Fibroblast of the conjunctiva (primary cell): Measurements from ENCODE around the gene FCSK.
"Not testable (repeated sequence)": the region's sequence is repeated elsewhere in the genome, so short reads cannot be mapped to it uniquely, and the experiment has no call there.

ENCODE experiments used
- DNase-seq: peaks from one replicate; pipeline ENCODE4 v3.0.0-alpha.2; 2010; ENCODE audit warnings: low read depth

FCSK gene

DNA sequence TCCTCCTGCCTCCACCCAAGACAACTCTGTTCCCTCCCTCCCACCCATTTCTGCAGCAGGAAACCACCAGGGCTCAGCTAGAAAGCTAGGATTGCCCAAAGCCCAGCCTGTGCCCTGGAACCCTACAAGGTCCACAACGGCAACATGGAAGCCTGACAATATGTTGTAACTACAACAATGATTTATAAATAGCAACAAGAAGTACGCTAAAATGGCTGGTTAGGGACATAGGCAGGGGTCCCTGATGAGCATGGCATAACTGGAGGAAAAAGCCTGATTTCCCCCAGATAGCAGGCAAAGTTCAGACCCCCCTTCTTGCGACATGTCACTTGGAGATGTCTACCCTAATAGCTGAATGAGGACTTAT lies 22.1 kb upstream of the FCSK start:
- DNase-seq: no peak

DNA sequence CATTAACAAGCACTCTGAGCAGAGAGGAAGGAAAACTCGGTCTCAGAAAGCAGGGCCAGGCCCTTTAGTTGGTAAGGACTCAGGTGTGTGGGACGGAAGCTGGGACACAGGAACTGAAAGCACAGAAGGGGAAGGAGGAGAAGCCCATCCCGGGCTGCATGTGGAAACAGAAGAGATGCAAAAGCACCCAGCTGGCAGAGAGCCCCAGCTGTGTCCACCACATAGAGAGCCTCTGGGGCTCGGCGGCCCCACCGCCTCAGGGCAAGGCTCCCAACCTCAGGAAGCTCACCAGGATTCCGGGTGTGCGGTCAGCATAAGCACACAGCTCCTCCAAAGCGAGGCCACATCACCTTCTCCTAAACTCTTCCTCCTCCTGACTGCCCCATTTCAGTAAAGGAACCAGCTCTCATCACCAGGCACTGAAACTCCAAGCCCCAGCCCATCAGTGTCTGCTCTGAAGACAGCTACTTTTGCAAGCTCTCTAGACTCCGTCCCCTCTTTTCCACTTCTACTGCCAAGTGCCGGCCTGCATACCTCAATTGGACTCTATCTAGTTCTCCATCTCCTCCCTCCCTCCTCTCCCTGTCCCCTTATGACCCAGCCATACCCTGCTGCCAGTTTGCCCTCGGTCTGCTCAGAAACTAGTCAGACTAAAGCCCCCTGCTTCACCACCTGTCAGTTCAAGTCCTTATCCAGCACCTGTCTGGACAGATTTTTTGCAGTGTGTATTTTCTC lies 21.5 kb upstream of the FCSK start:
- DNase-seq: no peak

DNA sequence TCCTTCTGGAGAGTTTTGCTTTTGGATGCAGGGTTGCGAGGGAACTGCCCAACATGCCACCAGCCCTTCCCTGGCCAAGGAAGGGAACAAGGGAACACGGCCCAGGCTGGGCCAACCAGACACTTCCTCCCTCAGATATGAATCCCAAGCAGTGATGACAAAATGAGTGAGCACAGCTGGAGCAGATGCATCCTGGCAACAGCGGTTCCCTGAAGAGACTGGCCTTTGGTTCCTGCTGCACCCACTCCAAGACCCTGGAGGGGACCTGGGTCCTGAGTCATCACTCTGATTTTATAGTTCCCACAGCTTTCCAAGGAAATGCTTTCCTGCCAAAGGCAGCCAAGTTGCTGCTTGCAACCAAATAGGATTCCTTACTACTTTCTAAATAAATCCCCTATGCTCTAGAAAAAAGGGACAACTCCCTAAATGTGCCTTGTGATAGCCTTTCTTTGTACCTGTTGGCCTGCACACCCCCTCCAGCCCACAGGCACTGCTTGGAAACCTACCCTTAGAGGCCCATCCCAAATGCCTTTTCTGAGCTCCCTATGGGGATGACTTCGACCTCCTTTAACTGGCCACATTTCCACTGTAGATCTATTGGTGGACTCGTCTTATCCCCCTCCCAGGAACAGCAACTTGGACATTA lies 20.8 kb upstream of the FCSK start:
- DNase-seq: no peak

DNA sequence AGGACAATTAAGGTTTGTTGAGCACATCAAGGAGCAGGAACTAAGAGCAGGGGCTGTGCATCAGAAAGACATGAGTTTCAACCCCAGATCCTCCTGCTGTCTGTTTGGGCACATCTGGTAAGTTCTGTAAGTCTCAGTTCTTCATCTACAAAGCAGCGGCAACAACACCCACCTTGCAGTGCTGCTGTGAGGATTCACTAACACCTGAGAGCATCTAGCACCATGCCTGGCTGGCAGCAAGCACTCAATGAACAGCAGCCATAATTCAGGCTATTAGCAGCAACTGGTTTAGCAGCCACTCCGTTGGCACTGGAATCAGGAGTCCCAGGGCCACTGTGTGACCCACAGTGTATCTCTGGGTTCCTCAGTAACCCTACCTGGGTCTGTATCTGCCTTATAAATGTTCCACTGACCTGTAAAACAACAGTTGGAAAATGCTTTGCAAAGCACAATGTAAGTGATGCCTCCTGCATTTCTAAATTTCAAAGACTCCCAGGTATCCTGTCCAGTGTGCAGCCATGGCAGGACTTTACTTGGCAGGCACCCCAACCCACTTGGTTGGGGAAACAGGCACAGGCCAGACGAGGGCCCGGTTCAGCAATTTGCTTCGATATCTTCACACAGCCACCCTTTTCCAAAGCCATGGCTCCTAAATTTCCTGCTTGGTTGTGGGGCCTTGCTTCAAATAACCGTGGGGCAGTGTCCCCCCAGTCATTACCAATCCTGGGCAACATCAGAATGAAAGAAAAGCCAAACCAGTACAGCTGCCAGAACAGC lies 19.7 kb upstream of the FCSK start:
- no peak for DNase-seq

DNA sequence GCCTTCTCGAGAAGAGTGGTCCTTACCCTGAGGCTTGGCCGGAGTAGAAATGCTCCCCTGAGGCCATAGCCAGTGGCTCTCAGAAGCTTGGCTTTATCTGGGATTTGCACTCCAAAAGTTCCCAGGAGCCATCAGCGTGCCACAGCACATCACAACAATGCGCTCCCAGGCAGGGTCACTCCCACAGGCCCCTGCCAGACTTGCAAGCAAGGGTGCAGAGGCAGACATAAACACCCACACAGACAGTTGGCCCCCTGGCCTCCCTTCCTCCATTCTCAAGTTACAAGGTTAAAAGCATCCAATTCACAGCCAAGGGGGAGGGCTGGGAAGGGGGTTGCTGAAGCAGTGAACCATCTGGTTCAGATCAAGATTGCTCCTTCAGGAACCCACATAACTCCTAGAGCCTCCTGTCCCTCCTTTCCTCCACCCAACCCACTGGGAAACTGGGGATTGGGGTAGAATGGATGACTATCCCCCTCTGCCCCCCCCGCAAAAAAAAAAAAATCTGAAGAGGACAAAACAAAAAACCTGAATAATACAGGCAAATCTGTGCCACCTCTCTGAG lies 17.3 kb upstream of the FCSK start:
- DNase-seq: peak; percentile 80

DNA sequence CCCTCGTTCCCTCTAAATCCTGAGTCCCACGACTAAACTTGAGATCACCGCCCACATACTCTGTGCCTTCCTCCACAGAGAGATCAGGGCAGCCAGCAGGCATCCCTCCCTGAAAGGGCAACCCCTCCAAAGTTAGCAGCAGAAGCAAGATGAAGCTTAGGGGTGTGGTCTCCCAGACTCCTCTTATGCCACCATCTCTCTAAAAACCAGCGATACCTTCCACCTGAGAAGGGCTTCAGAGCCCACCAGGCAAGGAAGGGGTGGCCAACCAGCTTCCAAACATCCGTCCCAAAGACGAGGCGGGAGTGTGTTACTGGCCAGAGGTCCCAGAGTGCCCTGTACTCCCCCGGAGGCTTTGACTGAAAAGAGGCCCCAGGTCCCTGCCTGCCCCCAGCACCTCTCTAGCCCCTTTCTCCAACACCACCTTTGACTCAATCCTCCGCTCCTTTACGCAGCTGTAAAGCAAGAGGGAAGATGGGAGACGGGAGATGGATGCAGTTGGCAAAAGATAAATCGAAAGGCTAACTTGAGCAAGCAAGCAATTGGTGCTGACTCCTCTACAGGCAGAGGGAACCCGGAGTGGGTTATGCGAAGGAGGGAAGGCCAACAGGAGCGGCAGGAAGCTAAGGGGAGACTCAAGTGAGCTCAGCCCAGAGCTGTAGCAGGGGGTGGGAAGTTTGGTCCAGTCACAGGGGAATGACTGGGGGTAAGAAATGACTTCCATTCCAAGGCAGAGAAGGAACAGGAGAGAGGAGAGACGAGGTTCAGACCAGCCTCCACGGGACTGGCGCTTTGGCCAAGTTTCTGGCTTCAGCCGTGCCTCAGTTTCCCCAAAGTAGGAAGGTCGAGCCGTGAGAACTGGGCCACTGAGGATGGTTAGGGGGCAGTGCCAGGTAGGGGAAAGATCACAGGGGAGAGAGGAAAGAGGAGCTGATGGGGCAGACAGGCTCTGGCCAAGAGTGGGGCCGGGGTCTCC lies 16.5 kb upstream of the FCSK start:
- no peak for DNase-seq

DNA sequence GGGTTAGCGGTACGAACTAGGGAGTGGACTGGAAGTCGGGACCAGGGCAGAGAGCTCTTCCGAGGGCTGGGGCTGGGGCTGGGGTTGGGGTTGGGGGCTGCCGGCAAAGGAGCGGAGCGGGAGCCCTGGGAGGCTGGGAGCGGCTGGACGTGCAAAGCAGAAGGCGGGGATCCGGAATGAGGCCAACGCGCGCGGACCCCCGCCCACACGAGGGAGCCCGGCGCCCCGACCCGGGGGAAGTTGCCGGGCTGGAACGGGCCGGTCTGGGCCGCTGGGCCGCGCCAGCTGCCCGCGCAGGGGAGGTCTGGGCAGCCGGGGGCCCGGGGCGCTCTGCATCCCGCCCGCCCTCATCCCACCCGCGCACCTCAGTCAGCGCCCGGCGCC lies 15.8 kb upstream of the FCSK start:
- no peak for DNase-seq

DNA sequence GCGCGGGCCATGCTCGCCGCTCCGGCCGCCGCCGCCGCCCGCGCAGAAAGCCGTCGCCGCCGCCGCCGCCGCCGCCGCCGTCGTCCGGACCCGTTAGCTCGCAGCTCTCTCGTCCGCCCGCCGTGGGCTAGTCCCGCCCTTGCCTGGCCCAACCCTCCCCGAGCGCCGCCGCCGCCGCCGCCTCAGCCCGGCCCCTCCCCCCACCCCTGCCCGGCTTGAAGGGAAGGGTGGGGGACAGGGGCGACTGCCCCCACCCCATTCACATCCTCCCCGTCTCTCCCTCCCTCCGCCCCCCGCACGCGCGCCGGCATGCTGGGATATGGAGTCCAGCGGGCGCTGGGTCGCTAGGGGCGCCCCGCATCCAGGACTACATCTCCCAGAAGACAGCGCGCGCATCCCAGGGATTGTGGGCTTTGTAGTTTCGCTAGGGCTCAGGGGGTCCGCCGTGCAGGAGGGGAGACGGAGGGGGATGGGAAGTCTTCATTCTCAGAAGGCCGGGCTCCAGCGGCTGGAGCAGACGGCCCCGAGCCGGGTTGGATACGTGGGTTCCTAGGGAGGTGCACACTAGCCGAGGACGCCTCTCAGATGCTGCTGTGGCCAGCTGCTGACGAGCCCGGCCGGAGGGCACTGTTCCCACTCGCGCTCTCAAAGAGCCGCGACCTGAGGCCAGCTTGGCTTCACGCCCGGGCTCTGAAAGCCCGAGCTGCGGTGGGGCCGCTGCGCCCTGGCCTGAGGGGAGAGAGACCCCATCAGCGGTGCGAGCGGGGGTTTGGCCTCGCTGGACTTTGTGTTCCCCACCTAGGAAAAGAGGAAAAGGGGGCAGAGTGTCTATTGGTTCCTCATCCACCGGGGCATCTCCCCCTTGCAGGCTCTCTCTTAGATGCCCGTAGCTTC lies 15.2 kb upstream of the FCSK start, which contains the start of gene ST3GAL2:
ST3GAL2 (minus strand) TSS at position 132 of the 894 bp plus-strand sequence. CDS start 40,570 bp downstream, outside the sequence.
- peak; percentile 90 for DNase-seq

DNA sequence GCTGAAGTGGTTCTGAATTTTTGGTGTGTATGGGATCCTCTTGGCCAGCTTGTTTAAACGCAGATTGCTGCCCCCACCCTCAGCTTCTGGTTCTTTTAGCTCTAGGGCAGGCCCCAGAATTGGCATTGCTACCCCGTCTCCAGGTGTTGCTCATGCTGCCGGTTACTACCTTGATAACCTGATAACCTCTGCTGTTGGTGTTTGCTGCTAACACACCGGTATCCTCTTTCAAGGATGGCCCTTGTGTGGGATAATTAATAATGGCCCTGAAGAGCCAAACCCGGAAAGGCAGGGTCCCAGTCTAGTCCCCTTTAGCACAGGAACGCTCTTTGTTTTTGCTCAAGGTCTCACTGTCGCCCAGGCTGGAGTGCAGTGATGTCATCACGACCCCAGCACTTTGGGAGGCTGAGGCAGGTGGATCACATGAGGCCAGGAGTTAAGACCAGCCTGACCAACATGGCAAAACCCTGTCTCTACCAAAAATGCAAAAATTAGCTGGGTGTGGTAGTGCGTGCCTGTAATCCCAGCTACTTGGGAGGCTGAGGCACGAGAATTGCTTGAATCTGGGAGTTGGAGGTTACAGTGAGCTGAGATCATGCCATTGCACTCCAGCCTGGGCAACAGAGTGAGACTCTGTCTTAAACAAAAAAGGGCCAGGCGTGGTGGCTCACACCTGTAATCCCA lies 14.2 kb upstream of the FCSK start:
- DNase-seq: no peak

DNA sequence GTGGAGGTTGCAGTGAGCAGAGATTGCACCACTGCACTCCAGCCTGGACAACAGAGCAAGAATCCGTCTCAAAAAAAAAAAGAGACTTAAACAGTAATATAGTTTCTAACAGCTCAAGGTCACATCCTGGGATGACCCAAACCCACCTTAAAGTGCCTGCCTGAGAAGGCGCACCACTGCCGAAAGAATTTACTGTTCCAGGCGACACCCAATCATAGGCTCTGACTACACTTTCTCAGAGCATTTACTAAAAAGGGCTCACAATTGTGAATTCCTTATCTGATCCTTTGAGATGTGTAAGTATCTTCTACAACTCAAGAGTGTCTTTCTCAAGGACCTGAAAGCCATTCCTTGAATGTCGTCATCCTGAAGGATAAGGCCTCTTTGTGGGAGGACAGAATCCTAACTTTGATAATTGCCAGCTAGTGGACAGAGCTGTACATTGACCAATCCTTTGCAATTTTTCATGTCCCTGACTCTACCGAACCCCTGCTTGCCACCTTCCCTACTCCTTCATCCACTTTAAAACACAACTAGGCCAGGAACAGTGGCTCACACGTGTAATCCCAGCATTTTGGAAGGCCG lies 12.9 kb upstream of the FCSK start:
- DNase-seq: no peak

DNA sequence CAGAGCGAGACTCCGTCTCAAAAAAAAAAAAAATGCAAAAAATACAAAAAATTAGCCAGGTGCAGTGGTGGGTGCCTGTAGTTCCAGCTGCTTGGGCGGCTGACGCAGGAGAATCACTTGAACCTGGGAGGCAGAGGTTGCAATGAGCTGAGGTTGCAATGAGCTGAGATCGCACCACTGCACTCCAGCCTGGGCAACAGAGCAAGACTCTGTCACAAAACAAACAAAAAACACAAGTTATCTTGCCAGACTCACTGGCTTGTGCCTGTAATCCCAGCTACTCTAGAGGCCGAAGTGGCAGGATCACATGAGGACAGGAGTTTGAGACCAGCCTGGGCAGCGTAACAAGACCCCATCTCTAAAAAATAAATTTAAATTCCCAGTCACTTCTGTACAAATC lies 12.1 kb upstream of the FCSK start:
- DNase-seq: no peak

DNA sequence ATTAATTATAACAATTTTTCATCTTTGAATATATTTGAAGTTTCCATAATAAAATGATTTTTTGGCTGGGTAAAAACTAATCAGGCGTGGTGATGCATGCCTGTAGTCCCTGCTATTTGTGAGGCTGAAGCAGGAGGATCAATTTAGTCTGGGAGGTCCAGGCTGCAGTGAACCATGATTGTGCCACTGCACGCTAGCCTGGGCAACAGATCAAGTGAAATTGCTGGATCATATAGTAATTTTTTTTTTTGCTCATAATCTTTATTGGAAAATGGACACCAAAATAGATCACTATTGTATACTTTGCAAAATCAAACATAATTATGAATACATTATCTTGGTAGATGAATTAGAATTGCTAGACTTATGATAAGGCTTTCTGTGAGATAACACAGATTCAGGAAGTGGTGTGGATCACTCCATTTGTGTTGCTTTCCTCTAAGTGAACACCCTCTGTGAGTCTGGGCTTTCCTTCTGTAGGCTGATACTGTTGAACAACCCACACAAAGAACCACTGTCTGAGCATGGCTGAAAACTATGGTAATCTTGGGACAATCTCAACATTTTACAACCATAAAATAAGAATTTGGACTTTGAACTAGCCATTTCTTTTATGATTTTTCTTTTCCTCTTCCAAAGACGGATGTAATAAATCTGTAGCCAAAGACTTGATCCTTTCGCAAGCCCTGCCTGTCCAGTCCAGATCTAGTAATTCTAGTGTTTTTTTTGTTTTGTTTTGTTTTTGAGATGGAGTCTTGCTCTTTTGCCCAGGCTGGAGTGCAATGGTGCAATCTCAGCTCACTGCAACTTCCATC lies 9.9 kb upstream of the FCSK start:
- no peak for DNase-seq

DNA sequence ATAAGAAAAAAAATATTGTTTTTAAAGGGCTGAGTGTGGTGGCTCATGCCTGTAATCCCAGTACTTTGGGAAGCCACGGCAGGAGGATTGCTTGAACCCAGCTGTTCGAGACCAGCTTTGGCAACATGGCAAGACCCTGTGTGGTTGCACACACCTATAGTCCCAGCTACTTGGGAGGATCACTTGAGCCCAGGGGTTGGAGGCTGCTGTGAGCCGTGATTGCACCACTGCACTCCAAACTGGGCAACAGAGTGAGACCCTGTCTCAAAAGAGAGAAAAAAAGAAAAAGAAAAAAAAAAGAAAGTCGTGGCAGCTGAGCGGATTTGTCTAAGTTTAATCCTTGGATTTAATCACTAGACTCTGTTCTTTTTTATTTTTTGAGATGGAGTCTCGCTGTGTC lies 6.3 kb upstream of the FCSK start:
- no peak for DNase-seq

DNA sequence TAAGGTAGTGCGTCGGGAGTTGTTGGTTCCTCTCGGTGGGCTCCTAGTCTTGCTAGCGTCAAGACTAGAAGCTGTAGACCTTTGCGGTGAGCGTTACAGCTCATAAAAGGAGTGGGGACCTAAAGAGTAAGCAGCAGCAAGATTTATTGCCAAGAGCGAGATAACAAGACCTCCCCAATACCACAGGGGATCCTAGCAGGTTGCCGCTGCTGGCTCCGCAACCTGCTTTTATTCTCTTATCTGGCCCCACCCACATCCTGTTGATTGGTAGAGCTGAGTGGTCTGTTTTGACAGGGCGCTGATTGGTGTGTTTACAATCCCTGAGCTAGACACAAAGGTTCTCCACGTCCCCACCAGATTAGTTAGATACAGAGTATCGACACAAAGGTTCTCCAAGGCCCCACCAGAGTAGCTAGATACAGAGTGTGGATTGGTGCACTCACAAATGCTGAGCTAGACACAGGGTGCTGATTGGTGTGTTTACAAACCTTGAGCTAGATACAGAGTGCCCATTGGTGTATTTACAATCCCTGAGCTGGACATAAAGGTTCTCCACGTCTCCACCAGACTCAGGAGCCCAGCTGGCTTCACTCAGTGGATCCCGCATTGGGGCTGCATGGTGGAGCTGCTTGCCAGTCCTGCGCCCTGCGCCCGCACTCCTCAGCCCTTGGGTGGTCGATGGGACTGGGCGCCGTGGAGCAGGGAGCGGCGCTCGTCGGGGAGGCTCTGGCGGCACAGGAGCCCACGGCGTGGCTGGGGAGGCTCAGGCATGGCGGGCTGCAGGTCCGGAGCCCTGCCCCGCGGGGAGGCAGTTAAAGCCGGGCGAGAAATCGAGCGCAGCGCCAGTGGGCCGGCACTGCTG lies 4.0 kb upstream of the FCSK start:
- DNase-seq: not testable (repeated sequence)

DNA sequence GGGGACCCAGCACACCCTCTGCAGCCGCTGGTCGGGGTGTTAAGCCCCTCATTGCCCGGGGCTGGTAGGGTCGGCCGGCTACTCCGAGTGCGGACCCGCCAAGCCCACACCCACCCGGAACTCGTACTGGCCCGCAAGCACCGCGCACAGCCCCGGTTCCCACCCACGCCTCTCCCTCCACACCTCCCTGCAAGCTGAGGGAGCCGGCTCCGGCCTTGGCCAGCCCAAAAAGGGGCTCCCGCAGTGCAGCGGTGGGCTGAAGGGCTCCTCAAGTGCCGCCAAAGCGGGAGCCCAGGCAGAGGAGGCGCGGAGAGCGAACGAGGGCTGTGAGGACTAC lies 3.4 kb upstream of the FCSK start:
- DNase-seq: not testable (repeated sequence)

DNA sequence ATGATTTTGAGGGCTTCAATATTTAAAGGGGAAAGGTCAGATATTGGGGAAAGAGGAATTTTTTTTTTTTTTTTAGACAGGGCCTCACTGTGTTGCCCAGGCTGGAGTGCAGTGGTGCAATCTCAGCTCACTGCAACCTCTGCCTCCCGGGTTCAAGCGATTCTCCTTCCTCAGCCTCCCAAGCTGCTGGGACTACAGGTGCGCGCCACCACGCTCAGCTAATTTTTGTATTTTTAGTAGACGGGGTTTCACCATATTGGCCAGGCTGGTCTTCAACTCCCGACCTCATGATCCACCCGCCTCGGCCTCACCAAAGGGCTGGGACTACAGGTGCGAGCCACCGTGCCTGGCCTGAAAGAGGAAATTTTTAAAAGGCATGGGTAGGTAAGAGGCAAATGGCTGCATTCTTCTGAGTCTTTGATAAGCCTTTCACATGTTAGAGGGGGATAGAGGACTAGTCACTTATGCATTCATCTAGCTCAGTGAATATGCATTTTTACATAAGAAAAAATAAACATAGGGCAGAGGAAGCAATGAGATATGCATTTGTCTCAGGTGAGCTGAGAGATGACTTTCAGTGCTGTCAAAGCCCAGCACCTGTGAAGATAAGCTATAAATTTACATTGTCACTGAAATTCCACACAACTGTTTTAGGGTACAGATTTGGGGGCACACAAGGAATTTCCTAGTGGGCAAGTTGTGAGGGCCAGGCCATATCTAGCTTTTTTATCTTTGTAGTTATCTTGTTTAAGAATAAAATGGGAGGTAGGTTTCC lies 1.1 kb upstream of the FCSK start:
- no peak for DNase-seq

DNA sequence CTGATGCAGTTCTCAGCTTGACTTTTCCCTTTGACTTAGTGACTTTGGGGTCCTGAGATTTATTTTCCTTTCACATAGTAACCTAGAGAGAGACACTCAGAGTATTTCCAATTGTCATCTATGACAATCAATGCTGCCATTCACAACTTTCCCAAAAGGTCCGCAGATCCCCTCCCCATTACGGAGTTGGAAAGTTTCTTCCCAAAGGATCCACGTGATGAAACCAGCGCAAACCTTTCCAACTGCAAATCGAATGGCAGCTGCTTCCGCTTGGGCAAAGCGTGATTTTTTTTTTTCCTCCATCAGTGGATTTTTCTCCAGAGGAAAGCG lies 538 bp upstream of the FCSK start:
- DNase-seq: no peak
